GM18907 (cell line): ENCODE measurements around the gene TBC1D9.
A peak's percentile ranks its signal among the peaks of the same experiment; 100 is the strongest.
"Not testable (repeated sequence)": the region's sequence is repeated elsewhere in the genome, so short reads cannot be mapped to it uniquely, and the experiment has no call there.

ENCODE experiments used
- ATAC-seq: cut with Tn5 transposase; IDR thresholded peaks from one replicate; pipeline ENCODE4 v1.9.1; 2021; ENCODE audit warnings: mild to moderate bottlenecking, moderate library complexity; ENCODE audit not compliant: unreplicated experiment

The TBC1D9 gene

GRCh38 chr4:140756319-140757231 lies at the start of gene TBC1D9:
TBC1D9 (minus strand) TSS chr4:140756385; CDS start chr4:140756045, 340 bp downstream.
- peak; percentile 51 for ATAC-seq

- ATAC-seq: no peak
These were observed 49.1 kb upstream of the TBC1D9 start for GRCh38 chr4:140805293-140805692.

GRCh38 chr4:140802591-140802990 lies 46.4 kb upstream of the TBC1D9 start:
- no peak for ATAC-seq

GRCh38 chr4:140800666-140801065 lies 44.5 kb upstream of the TBC1D9 start:
- peak; percentile 66 for ATAC-seq

GRCh38 chr4:140799686-140800225 lies 43.6 kb upstream of the TBC1D9 start:
- ATAC-seq: no peak

GRCh38 chr4:140793291-140793690 lies 37.1 kb upstream of the TBC1D9 start:
- ATAC-seq: no peak

GRCh38 chr4:140790765-140791164 lies 34.6 kb upstream of the TBC1D9 start:
- peak; percentile 92 for ATAC-seq

- peak; percentile 31 for ATAC-seq
These were observed 34.0 kb upstream of the TBC1D9 start for GRCh38 chr4:140790171-140790570.

- ATAC-seq: peak; percentile 27
These were observed 33.6 kb upstream of the TBC1D9 start for GRCh38 chr4:140789759-140790158.

GRCh38 chr4:140782787-140783186 lies 26.6 kb upstream of the TBC1D9 start:
- not testable (repeated sequence) for ATAC-seq

GRCh38 chr4:140781596-140781995 lies 25.4 kb upstream of the TBC1D9 start:
- ATAC-seq: no peak

- no peak for ATAC-seq
These were observed 21.7 kb upstream of the TBC1D9 start for GRCh38 chr4:140777894-140778293.

GRCh38 chr4:140777386-140777785 lies 21.2 kb upstream of the TBC1D9 start:
- no peak for ATAC-seq

GRCh38 chr4:140776556-140776955 lies 20.4 kb upstream of the TBC1D9 start:
- no peak for ATAC-seq

GRCh38 chr4:140774956-140775355 lies 18.8 kb upstream of the TBC1D9 start:
- ATAC-seq: no peak

- ATAC-seq: no peak
These were observed 18.3 kb upstream of the TBC1D9 start for GRCh38 chr4:140774510-140774909.

- no peak for ATAC-seq
These were observed 13.0 kb upstream of the TBC1D9 start for GRCh38 chr4:140769209-140769608.

- no peak for ATAC-seq
These were observed 8.7 kb upstream of the TBC1D9 start for GRCh38 chr4:140764785-140765392.

- ATAC-seq: no peak
These were observed 6.0 kb upstream of the TBC1D9 start for GRCh38 chr4:140762202-140762601.

GRCh38 chr4:140757232-140757630 lies 1.0 kb upstream of the TBC1D9 start:
- no peak for ATAC-seq

GRCh38 chr4:140755774-140756318 lies 339 bp downstream of the TBC1D9 start:
- ATAC-seq: peak; percentile 65
